DMS 273 (cell line): ENCODE measurements around the gene LNPK.
A peak's percentile ranks its signal among the peaks of the same experiment; 100 is the strongest.
"Not testable (repeated sequence)": the region's sequence is repeated elsewhere in the genome, so short reads cannot be mapped to it uniquely, and the experiment has no call there.

Experiments
- DNase-seq: peaks from one replicate; lab custom pipeline; 2025; ENCODE audit not compliant: unreplicated experiment; lab: John Stamatoyannopoulos, UW

LNPK gene

DNA sequence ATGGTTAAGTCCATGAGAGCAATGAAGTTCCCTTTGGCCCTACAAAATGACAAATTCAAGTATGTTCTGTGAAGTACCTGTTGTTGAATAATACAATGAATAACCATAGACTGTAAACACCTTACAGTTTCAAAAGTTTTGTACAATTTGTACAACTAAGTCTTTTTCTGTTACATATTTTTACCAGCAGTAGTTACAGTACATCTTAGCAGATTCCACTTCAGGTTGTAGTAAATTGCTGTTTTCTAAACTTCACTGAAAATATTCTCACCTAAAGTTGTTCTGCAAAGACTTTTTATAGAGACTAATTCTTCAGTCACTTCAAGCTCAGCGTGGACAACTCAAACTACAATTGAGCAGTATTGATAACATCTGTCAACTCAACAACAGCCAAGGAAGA lies 28.7 kb downstream of the LNPK start:
- no peak for DNase-seq

DNA sequence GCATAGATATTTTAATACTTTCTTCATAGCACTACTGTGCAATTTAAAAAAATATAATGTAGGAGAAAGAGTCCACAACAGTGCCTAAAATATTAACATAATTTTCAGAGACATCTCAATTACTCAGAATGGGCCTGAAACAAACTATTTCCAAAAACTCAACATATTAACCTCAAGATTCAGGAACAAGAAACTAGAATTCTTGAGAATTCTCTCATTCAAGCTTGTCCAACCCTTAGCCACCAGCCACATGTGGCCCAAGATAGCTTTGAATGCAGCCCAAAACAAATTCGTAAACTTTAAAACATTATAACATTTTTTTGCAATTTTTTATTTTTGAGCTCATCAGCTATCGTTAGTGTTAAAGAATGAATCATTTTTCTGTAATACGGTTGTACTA lies 35.2 kb downstream of the LNPK start:
- no peak for DNase-seq

DNA sequence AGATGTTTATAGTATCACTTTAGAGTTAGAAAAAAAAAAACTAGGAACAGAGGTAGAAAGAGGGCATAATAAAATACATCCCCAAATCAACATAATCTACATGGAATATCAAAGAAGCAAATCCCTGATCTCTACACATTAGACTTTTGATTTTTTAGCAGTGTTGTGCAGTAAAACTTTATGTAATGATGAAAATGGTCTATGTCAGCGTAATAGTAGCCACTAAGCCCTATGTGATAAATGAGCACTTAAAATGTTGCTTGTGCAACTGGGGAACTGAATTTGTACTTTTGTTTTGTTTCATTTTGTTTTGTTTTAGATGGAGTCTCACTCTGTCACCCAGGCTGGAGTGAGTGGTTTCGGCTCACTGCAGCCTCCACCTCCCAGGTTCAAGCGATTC lies 36.3 kb downstream of the LNPK start:
- DNase-seq = no peak

GRCh38 chr2:175964195-175964594 lies 37.9 kb downstream of the LNPK start:
- DNase-seq = peak; percentile 63

DNA sequence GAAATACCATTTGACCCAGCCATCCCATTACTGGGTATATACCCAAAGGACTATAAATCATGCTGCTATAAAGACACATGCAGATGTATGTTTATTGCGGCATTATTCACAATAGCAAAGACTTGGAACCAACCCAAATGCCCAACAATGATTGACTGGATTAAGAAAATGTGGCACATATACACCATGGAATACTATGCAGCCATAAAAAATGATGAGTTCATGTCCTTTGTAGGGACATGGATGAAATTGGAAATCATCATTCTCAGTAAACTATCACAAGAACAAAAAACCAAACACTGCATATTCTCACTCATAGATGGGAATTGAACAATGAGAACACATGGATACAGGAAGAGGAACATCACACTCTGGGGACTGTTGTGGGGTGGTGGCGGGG lies 38.9 kb downstream of the LNPK start:
- not testable (repeated sequence) for DNase-seq

- DNase-seq = no peak
Observed at GRCh38 chr2:175957845-175958244, 44.2 kb downstream of the LNPK start.

GRCh38 chr2:175955136-175955535 lies 46.9 kb downstream of the LNPK start:
- peak; percentile 9 for DNase-seq

GRCh38 chr2:175950512-175950911 lies 51.6 kb downstream of the LNPK start:
- no peak for DNase-seq

DNA sequence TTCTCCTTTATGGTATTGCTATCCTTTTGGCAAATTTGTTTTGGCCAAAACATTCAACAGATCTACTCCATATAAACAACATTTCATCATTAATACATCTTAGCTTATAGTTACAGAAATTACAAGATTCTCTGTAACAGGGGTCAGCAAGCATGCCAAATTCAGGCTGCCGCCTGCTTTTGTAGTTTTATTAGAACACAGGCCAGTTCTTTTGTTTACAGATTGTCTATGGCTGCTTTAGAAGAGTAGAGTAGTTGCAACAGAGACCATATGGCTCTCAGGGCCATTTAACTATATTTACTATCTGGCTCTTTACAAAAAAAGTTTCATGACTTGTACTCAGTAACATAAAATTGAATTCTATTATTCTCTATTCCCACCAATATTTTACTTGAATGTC lies 53.9 kb downstream of the LNPK start:
- DNase-seq = peak; percentile 28

DNA sequence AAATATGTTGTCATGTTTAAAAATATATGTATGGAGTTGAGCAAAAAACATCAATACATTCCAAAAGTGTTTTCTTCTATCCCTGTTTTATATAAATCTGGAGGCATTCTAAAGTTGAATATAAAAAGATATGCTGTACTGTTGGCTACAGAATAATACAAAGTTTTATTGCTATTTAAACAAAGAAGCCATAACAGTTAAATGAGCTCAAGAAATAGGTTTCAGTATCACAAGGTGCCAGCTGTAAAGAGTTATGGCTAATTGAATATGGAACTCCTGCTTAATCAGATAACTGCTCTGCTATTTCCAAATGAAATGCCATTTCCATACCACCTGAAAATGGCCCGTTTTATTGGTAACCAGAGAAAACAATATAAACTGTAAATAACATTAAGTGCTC lies 55.0 kb downstream of the LNPK start:
- no peak for DNase-seq

DNA sequence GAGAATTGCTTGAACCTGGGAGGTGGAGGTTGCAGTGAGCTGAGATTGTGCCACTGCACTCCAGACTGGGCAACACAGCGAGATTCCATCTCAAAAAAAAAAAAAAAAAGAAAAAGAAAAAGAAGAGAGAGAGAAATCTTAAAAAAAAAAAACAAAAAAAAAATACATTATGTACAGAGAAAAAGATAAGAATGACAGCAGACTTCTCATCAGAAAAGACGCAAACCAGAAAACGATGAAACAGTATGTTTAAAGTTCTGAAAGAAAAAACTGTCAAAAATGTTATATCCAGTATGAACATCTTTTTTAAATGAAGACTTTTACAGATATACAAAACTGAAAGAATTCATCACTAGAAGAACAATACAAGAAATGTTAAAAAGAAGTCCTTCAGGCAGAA lies 60.4 kb downstream of the LNPK start:
- DNase-seq = no peak

DNA sequence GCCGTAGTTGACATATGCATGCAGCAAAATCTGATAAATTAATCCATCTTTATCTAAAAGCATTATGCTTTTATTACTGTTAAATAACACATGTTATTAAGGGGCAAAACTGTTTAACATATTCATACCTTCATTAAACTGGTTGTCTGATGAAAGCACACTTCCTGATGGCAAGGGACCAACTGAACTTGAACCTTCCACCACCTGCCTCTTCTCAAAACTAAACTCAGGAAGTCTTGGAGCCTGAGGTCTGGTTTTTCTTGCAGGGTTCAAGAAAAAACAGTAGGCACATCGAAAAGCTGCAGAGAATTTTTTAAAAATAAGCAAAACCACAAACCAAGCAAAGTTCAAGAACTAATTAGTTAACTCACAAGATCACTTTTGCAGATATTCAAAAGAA lies 64.9 kb downstream of the LNPK start:
- DNase-seq = no peak

DNA sequence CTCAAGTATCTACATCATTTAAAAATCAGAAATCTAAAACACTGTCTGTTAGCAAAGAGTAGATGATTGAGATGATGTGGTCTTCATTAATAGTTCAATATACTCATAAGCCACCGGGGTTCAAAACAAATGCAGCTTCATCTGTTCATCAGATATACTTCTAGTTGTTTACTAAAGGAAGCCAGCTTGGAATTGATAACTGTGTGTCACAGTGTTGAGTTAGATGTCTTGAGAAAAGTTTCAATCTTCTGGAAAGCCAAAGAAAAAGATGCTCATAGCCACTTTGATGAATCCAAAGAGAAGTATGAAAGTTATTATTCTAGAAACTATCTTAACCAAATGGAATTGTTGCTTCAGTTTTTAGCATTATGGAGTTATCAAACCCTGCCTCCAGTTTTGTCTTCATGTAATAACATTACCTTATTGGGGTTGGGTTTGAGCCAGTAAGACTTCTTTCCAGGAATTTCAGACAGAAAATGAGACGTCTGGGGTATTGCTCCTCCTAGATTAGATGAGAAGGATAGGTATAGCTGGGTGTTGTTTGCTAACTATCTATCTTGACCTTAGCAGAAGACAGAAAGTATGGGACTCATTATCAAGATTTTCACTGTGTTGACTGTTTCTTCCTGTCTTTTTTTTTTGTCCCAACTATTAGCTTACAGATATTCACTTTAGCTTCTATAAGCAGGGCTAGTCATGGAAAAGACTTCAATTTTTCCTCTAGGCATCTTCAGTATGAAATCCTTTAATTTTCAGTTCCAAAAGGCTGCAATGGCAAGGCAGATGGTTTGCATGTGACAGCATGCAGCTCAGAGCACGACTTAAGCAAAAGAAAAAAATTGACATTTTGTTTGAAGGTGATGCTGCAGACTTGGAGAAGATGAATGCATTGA lies 66.5 kb downstream of the LNPK start:
- no peak for DNase-seq

- DNase-seq = no peak
Observed at GRCh38 chr2:175932675-175933074, 69.4 kb downstream of the LNPK start.

- no peak for DNase-seq
Observed at GRCh38 chr2:175931805-175932204, 70.3 kb downstream of the LNPK start.

- DNase-seq = no peak
Observed at GRCh38 chr2:175930504-175930903, 71.6 kb downstream of the LNPK start.

- no peak for DNase-seq
Observed at GRCh38 chr2:175929850-175930249, 72.2 kb downstream of the LNPK start.

- peak; percentile 53 for DNase-seq
Observed at GRCh38 chr2:175926272-175926671, 75.8 kb downstream of the LNPK start.

DNA sequence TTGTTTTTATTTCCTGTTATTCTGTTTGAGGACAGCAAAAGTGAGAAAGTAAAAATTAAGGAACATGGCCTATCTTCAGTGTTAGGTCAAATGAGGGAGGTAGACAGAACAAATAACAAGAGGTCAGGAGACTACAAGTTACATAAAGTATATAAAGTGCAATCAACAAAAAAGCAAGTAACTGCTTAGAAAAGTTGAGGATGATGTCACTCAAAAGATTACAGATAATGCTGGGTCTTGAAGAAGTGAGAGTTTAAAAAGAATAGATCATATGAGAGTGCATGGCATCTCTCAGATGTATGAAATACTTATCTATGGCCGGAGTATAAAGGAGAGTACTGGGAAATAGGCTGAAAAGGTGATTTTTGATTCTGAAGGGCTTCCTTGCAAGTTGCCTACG lies 79.9 kb downstream of the LNPK start:
- DNase-seq = no peak

GRCh38 chr2:175918935-175919334 lies 83.1 kb downstream of the LNPK start:
- DNase-seq = no peak

DNA sequence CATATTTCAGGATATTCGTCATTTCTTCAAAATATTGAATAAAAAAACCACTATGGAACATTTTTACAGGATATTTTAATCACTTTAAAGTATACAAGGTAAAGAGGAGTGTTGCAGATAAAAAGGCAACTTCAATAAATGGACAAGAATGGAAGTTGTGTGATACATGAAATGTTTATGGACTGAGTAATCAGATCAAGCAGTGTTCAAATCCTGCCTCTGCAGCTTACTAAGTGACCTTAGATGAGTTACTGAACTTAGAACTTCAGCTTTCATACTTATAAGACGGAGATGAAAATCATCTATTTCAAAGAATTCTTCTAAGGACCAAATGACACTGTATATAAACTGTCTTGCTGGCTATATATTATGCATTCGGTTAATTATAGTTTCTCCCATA lies 87.2 kb downstream of the LNPK start:
- no peak for DNase-seq

- DNase-seq = not testable (repeated sequence)
Observed at GRCh38 chr2:175913849-175914743, 88.0 kb downstream of the LNPK start.
